Hypothalamus (tissue), 51 donors: Measurements from ENCODE around the gene ADGRL3.
"Not testable (repeated sequence)": the region's sequence is repeated elsewhere in the genome, so short reads cannot be mapped to it uniquely, and the experiment has no call there.

Experiments
- DNase-seq, 51 donors: peaks; one replicate each; lab custom pipeline; 2025; lab: John Stamatoyannopoulos, UW

Gene ADGRL3

GRCh38 chr4:61596606-61597340, 396.6 kb downstream of the ADGRL3 start:
- no peak for DNase-seq

GRCh38 chr4:61603086-61603485, 403.0 kb downstream of the ADGRL3 start:
- no peak for DNase-seq

GRCh38 chr4:61604054-61604453, 403.9 kb downstream of the ADGRL3 start:
- DNase-seq, result no peak

- DNase-seq, result no peak
Measured at GRCh38 chr4:61605984-61606383, 405.9 kb downstream of the ADGRL3 start.

DNA sequence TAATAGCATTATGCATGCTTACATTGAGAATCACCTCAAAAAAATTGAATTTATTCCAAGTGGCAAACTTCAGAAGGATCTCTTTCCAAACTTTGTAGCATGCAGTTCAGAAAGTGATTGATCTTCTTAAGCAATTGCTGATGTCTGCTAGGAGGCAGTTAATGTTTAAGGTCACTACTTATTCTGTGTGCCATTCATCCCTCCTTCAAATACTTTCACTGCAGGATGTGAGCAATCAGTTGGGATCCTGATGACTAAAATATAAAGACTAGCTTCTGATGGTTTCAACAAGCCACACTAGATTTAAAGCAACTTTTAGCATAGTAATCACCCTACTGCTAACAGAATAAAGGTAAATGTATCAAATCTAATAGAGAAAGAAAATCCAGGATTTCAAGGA, 414.1 kb downstream of the ADGRL3 start:
- no peak for DNase-seq

GRCh38 chr4:61619528-61619927, 419.4 kb downstream of the ADGRL3 start:
- no peak for DNase-seq

- DNase-seq, result no peak
Measured at GRCh38 chr4:61628282-61628681, 428.2 kb downstream of the ADGRL3 start.

DNA sequence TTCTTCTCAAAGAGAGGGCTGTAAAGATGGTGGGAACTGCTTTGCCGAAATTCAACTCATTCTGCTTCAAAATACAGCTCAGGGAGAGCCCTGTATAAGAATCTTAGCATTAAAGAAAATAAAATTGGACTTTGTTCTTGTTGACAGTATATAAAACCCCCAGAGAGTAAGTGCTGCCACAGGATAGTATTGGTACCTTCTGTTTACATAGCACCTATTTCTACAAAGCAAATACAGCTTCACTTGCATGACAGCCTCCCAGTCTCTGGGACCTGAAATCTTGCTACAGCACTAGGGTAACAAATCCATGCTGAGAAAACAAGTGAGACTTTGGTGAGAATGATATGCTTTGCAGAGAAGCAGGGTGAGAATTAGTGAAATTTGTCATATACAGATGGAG, 428.6 kb downstream of the ADGRL3 start:
- DNase-seq, result no peak

- no peak for DNase-seq
Measured at GRCh38 chr4:61630548-61630947, 430.4 kb downstream of the ADGRL3 start.

- DNase-seq, result no peak
Measured at GRCh38 chr4:61638591-61638990, 438.5 kb downstream of the ADGRL3 start.

GRCh38 chr4:61646746-61647350, 446.7 kb downstream of the ADGRL3 start:
- DNase-seq, result not testable (repeated sequence)

DNA sequence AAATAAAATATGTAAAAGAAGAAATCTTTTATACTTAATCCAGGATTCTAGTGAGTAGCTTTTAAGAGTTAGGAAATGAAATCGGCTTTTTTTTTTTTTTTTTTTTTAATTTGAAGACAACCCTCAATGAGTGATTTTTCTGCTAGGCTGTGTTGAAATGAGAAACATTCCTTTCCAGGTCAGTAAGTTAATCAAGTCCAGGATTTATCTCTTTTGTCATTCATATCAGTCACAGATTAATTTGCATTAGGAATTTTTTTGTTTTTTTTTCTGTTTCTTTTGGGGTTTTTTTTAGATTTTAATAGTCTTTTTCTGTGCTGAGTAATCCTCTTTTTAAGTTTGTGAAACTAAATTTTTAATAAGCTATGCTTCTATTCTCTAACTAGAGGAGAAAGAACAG, 448.1 kb downstream of the ADGRL3 start:
- DNase-seq, result no peak

- no peak for DNase-seq
Measured at GRCh38 chr4:61657016-61657415, 456.9 kb downstream of the ADGRL3 start.

- DNase-seq, result no peak
Measured at GRCh38 chr4:61661960-61662359, 461.8 kb downstream of the ADGRL3 start.

DNA sequence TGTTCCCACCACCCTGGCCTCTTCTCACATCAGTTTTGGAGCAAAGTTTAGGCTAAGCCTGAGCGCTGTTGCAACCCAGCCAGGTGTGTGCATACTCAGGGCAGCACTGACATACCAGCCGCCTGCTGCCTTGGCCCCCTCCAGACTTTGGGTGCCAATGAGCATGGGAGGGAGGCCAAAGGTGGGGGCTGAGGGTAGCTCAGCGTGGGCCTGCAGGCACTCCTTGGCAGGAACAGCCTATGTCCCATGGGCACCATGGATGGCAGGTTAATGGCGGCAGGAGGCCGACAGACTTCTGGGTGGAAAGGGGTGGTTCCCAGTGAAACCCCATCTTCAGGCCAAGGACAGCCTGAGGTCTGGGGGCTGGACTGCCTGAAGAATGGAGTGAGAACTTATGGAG, 462.2 kb downstream of the ADGRL3 start:
- DNase-seq, result no peak

GRCh38 chr4:61663310-61663709, 463.2 kb downstream of the ADGRL3 start:
- no peak for DNase-seq

DNA sequence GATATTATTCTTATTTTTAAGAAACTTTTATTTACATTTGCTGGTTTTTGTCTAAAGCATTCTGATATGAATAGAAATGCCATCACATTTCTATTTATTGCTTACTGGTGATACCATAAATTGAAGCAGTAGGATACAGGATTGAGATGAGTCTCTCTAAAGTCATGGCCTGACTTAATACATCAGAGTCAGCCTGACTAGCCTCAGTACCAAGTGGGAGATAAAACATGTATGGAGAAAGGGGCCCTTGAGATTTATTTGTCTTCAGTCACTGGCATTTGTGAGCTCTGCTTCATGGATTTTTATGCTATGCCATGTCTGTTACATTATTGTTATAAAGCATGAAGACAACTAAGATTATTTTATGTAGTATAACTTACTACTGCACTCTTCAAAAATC, 465.5 kb downstream of the ADGRL3 start:
- DNase-seq, result no peak

DNA sequence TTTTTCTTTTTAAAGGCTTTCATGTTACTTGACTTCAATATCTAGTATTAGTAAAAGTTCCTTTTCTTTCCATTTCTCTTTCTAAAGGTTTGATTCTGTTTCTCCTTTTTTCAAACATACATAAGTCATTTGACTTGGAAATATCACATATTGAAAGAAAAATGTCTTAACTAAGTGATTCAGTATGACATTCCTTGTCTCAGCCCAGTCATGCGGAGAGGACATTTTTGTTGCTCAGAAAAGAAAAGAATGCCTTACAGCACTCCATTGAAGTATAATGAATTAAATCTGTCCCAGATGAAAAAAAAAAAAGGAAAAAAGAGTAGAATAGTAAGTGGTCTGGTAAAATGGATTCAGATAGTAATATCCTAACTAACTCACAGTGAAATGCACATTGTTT, 466.1 kb downstream of the ADGRL3 start:
- peak in 1 of 51 donors; percentile 1 for DNase-seq

DNA sequence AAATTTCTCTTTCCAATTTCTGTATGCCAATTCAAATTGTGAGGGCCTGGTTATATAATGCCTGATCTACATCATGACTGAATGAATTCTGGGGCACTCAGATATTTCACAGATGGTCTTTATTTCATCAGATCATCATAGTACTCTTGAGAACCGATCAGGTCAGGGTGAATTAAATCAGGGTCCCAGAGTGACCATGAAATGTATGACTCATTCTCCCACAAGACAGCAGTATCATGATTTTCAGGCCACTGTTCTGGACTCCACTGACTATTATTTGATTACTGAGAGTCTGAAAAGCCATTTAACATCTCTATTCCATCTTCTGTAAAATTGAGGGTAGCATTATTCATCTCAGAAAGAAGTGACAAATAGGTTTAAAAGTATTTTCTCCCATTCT, 471.5 kb downstream of the ADGRL3 start:
- DNase-seq, result no peak

- DNase-seq, result no peak
Measured at GRCh38 chr4:61675464-61675863, 475.3 kb downstream of the ADGRL3 start.

DNA sequence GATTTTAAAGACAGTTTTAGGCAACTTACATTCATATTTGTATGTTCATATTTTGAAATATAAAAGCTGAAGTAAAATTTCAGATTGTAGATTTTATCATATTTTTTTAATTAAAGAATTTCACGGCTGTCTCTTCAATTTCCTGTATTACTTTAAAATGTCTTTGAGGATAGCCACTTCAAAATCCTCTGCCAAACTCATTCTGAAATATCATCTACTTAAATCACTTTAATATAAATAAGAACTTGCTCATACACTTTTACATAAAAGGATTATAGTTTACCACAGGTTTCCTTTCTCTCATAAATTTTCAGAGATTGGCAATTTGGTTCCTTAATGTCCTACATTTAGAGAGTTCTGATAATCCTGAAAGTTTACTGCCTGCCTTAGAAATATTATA, 478.2 kb downstream of the ADGRL3 start:
- DNase-seq, result no peak

GRCh38 chr4:61693520-61693919, 493.4 kb downstream of the ADGRL3 start:
- no peak for DNase-seq
